ENCODE measurements around the gene RUFY3.
"Not testable (repeated sequence)": the region's sequence is repeated elsewhere in the genome, so short reads cannot be mapped to it uniquely, and the experiment has no call there.

Gene RUFY3

GRCh38 chr4:70739496-70740337 lies 18.0 kb downstream of the RUFY3 start:
- no peak for DNase-seq

- DNase-seq, result no peak
Measured at GRCh38 chr4:70741867-70742658, 20.3 kb downstream of the RUFY3 start.

GRCh38 chr4:70743731-70744130 lies 22.0 kb downstream of the RUFY3 start:
- DNase-seq, result no peak

GRCh38 chr4:70746179-70746839 lies 24.5 kb downstream of the RUFY3 start:
- DNase-seq, result no peak

- no peak for DNase-seq
Measured at GRCh38 chr4:70747874-70748273, 26.1 kb downstream of the RUFY3 start.

- DNase-seq, result no peak
Measured at GRCh38 chr4:70749313-70749712, 27.5 kb downstream of the RUFY3 start.

- no peak for DNase-seq
Measured at GRCh38 chr4:70752236-70752635, 30.5 kb downstream of the RUFY3 start.

GRCh38 chr4:70753630-70754029 lies 31.9 kb downstream of the RUFY3 start:
- DNase-seq, result no peak

GRCh38 chr4:70754470-70754869 lies 32.7 kb downstream of the RUFY3 start:
- no peak for DNase-seq

GRCh38 chr4:70754990-70755688 lies 33.4 kb downstream of the RUFY3 start:
- no peak for DNase-seq

GRCh38 chr4:70759126-70759525 lies 37.4 kb downstream of the RUFY3 start:
- DNase-seq, result no peak

GRCh38 chr4:70759627-70760026 lies 37.9 kb downstream of the RUFY3 start:
- peak in 1 of 2 donors; percentile 15 for DNase-seq

GRCh38 chr4:70760662-70761061 lies 38.9 kb downstream of the RUFY3 start:
- no peak for DNase-seq

GRCh38 chr4:70761276-70761816 lies 39.6 kb downstream of the RUFY3 start:
- DNase-seq, result no peak

GRCh38 chr4:70765368-70765767 lies 43.6 kb downstream of the RUFY3 start:
- no peak for DNase-seq

GRCh38 chr4:70768301-70768948 lies 46.7 kb downstream of the RUFY3 start:
- no peak for DNase-seq

GRCh38 chr4:70769396-70769795 lies 47.6 kb downstream of the RUFY3 start:
- not testable (repeated sequence) for DNase-seq

GRCh38 chr4:70772929-70773555 lies 51.3 kb downstream of the RUFY3 start:
- no peak for DNase-seq

- no peak for DNase-seq
Measured at GRCh38 chr4:70778888-70779422, 57.2 kb downstream of the RUFY3 start.

GRCh38 chr4:70783096-70783495 lies 61.3 kb downstream of the RUFY3 start:
- DNase-seq, result no peak

- DNase-seq, result no peak
Measured at GRCh38 chr4:70787496-70787895, 65.7 kb downstream of the RUFY3 start.
